Ramos (cell line): ENCODE data around the gene NOP9.

Experiments
- in situ Hi-C: fragments of 300-500 bp; cut with MboI; formaldehyde crosslinking; loops from one replicate; pipeline ENCODE4 v1.14.3; 2022; ENCODE audit warnings: low sequenced_read_pairs; ENCODE audit not compliant: unreplicated experiment

NOP9 gene

DNA sequence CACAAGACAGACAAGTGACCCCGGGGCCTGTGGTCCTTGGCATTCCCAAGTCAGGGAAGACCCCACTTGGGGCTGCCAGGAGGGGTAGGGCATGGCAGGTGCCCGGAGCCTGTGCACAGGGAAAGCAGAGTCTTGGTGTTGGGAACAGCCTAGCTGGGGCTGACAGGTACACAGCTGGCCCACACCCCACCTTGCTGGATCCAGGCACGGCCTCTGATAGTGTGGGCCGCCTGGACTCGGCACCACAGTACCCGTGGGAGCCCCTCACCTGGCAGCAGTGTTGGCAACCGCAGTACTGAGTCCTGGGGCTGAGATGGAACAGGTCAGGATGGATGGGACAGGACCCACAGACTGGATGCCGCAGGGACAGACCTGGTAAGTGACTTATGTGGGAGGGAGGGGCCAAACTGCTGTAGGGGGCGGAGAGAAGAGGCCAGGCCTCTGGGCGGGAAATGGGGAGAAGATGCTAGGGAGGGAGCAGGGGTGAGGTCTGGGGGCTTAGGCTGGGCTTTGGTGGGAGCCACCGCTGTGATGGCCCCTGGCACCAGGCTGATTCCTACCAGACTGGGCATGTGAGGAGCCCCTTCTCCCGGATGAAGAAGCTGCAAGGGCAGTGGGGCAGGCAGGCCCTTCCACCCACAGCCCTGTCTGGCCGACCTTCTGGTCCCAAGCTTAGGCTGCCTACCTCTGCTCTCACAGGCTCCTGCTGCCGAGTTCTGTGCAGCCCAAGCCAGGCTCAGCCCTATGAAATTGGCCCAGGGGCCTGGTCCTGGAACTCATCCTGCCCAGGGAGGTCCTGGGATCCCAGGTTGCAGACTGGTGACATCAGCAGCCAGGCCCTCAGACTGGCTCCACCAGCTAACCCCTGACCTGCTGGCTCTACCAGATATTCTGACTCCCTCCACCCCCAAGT is 36.6 kb upstream of the NOP9 start, which contains the start of gene TGM1:
TGM1 (minus strand) TSS at position 357 of the 913 bp plus-strand sequence. CDS start 825 bp downstream, outside the sequence.
- in situ Hi-C loops = no loop called here

DNA sequence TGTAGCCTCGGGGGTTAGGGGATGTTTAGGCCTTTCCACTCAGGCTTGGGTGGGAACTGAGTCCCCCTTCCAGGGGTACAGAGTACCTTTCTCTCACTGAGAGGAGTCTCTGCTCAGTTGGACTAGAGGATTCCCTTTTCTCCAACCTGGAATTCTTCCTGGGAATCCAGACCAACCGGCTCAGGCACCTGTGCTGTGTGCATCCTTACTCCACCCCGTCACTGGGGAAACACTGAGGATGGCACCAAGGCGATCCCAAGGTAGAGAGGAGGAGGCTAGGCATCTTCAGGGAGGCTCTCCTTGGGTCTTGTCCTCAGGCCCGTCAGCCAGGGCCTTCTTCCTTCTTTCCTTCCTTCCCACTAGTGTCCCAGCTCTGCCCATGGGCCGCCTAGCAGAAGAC is 35.8 kb upstream of the NOP9 start:
- in situ Hi-C loops = no loop called here

DNA sequence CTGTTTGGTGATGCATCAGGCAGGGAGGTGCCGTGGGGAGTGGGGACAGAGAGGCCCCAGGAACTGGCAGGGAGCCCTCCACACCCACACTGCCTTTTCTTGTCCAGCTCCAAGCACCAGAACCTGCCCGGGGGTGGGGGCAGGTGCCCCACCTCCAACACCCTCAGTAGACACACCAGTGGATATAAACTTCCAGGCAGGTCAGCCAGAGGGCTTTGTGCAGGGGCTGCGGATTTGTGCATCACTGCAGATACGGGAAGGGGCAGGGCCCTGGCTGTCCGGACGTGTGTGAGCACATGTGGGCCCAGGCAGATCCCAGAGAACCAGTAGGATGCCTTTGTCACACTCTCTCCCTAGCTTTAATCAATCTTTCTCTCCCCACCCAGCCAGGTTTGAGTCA is 35.4 kb upstream of the NOP9 start:
- in situ Hi-C loops = no loop called here

DNA sequence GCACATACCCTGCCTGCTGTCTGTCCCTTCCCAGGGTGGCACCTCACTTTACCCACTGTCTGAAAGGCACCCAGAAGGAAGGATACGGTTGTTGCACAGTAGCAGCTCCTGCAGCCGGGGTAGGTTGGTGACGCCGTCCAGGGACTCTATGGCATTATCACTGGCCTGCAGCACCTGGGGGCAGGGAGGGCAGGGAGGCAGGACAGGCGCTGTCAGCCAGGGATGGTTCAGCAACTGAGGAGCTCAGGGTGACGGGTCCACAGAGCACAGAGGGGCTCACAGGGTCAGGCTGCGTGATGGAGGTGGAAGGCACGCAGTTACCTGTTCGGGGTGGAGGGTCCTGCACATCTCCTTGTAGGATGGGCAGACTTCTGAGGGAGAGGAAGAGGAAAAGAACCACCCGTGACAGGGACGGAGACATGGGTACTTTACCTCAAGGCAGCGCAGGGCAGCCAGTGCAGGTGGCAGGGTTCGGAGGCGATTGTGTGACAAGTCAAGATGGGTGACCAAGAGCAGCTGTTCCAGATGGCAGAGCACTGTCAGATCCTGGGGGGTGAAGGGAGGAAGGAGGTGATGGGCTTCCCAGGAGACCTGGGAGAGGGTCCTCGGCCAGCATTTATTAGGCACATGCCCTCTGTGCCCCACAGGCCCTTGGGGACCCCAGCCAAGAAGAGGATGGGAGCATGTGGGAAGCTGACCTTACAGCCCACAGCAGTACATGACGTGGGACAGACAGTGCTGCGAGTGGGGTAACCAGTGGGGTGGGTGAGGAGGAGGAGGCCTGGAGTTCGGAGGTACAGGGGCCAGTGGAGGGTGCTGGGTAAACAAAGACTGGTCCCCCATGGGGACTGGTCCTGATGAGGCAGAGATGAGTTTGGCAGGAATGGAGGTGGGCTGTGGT is 33.1 kb upstream of the NOP9 start:
- in situ Hi-C loops = no loop called here

DNA sequence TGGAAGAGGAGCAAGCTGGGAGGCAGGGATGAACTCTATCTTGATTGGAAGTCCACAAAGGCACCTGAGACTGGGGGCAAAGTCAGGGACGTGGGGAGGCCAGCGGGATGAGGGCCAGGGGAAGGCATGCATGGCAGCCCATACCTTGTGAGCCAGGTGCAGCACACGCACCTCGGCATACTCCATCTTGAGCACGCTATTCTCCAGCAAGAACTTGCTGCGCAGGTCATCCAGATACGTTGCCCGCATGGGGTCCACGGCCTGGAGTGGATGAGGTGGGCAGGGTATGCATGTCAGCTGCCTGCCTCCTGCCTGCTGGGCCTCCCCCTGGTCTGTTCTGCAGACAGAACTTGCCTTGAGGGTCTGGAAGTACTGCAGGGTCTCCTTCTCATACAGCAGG is 32.1 kb upstream of the NOP9 start:
- in situ Hi-C loops = no loop called here

DNA sequence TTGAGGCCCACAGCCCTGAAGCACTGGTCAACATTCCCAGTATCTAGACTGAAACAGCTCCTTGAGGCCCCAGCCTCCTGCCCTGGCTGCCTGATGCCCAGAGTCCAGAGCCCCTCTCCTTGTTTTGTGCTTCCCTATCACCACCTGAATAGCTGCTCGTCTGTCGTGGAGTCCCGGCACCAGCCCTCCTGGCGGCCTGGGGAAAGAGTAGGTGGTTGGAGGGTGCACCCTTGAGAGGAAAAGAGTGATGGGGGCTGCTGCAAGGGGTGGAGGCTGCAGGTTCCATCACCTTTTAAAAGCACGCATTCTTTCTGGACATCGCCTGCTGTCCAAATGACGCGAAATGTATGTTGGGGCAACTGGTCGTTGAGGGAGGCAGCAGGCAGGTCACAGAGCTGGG is 31.4 kb upstream of the NOP9 start:
- in situ Hi-C loops = no loop called here

DNA sequence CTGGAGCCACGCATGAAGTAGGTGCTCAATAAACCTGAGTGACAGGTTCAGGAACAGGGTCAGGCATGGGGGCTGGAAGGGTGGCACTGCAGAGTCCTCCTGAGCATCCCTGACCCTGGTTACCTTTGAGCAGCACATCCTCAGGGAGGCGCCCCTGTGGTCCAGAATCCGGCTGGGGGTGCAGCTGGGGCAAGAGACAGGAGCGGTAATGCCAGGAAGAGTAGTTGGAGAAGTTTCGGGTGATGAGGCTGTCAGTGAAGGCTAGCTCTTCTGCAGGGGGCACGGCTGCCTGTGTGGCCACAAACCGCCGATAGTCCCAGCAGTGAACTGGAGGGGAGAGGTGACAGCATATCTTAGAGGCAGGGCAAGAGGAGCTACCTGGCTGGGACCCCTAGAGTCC is 30.3 kb upstream of the NOP9 start:
- in situ Hi-C loops = no loop called here

DNA sequence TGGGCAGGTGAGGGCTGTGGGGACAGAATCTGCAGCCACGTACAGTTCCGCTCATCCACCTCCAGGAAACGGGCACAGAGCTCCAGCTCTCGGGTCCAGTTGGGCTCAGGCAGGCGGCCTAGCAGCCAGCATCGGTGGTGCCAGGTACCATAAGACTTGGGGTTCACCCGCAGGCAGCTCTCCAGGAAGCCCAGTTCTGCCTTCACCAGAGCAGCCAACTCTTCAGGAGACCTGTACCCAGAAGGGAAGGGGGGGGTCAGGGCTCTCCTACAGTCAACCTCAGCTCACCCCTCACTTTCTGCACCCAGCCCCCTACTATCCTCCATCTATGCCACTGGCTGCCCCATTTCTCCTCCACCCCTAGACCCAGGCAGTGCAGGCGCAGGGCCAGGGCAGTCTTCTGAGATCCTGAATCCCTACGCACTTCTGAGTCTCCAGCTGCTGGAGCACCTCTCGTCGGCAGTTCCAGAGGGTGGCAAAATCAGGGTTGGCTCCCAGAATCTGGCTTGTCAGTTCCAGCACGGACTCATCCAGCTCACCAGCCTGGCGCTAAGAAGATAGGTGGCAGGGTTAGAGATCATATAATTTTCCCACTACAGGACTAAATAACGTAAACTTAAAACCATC is 29.6 kb upstream of the NOP9 start:
- in situ Hi-C loops = no loop called here

DNA sequence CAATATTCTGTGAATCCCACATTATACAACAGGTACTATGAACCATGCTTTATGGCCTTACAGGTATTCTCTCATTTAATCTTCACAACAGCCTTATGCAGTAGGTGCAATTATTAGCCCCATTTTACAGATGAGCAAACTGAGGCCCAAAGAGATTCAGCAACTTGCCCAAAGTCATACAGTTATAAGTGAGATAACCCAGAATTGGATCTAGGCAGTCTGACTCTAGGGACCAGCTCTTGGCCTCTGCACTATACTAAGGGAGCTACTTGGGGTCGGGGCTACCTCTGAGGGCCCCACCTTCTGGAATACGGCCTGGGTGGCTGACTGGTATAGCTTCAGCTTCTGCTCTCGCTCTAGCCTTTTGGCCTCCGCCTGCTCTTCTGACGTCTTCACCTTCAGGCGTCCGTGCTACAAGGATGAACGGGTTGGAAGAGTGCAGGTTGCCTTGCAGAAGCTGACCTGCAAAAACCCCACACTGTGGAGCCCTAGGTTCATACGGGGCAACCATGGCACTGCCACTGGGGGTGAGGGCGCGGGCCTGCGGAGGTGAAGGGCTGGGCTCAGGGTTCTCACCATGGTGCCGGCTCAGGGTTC is 29.0 kb upstream of the NOP9 start:
- in situ Hi-C loops = no loop called here

DNA sequence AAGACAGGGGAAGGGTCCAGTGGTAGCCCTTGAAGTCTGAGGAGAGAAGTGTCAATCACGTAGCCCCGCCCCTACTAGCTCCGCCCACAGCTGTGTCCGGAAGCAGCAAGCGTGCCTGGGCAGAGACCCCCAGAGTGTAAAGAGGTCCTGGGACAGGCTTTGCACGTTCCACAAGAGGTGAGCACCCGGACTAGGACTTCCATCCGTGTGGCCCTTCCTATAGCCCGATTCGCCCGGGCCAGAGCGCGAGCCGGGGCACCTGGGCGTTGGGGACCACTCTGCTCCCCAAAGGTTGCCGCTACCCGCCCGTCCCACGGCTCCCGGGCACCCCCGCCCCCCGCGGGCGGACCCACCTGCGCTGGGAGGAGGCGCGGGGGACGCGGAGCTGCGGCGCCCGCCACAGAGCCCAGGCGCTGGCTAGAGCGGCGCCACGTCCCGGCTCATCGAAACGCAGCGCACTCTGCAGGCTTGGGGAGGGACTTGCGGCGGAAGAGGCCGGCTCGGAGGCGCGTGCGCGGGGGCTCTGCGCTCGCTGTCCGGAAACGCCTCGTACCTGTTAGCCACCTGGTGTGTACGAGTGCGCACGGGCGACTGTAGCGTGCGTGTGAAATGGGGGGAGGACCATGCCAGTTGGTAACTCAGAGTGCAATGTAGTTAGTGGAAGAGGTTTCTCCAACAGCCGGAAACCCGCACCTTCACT is 28.4 kb upstream of the NOP9 start, which contains the start of gene RABGGTA:
RABGGTA (minus strand) TSS at position 464 of the 700 bp plus-strand sequence. CDS start 482 bp downstream, outside the sequence.
- in situ Hi-C loops = no loop called here

DNA sequence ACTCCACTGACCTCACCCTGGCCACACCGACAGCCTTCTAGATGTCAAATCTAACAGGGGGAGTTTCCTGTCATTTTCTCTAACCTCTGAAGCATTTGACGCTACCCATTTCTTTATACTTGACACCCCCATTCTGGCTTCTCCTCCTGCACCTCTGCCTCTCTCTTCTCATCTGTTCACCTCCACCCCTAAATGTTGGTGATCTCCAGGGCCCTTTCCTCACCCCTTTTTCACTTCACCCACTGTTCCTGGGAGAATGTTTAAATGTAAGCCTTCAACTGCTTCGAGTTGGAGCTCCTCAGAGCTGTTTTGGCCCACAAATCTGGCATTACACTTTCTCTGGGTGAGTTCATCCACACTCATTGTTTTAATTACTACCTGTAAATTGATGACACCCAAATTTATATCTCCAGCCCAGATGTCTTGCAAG is 27.8 kb upstream of the NOP9 start:
- in situ Hi-C loops = no loop called here

DNA sequence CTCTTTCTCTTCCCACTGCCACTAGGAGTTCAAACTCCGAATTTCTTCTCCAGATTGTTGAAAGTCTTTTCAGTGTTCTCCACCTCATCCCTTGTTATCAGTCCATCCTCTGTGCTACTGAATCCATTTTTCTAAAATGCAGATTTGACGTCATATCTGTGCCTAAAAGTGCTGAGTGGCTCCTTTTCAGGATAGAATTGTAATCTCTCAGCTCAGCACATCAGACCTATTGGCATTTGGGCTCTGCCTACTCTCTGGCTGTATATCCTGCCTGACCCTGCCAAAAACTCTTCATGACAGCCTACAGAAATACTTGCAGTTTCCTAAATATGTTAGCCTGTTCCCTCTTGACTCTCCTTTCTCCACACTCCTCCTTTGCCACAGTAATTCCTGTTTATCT is 27.2 kb upstream of the NOP9 start:
- in situ Hi-C loops = no loop called here

DNA sequence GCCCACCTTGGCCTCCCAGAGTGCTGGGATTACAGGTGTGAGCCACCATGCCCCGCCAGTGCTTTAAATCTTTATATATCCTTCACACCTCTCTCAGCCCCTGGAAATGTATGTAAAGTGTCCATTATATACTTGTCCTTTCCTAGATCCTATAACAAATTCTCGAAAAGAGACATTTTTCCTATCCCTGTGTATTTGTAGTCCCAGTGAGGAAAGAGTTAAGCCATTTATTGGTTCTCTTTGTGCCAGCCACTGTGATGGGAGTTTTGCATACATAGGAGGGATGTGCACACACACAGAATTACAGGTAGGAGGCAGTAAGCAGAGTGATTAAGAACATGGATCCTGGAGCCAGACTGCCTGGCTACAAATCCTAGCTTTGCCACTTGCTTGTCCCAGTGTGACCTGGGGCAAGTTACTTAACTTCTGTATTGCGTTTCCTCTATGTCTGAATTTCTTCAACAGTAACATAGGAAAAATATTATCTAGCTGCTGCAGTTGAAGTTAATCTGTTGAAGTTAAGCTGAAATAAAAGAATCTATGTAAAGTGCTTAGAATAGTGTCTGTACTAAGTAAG is 26.1 kb upstream of the NOP9 start:
- in situ Hi-C loops = no loop called here

DNA sequence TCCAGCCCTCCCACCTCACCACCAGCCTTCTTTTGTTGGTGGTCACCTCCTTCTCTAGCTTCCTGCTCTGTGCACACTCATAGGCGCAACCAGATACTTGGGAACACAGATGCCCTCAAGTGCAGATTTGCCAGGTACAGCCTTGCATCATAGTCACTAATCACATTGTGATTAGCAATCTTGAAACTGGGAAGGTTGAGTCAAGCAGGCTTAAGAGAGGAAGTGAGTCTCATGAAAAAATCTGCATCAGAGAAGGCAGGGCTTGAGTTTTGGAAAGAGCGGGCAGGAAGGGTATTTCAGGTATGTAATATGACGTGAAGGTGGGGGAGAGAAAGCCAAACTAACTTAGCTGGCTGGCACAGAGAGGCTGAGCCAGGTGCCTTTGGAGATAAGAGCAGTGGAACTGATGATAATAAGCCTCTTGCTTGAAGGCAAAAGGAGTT is 25.5 kb upstream of the NOP9 start:
- in situ Hi-C loops = no loop called here

DNA sequence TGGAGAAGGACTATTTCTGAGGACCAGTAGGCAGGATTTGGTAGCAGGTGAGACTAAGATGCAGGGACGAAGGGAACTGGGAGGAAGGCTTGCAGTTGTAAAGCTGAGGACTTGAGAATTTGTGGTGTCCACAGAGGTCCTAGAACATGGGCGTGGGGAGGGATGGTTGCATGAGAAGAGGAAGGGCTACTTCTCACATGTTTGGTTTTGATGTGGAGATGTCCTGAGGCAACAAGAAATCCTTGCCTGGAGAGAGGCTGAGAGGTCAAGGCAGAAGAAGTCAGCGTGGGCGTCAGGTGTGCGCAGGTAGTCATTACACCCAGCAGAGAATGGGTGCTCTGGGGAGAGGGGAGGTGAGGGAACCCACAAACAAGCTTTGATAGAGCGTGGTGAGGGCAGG is 22.6 kb upstream of the NOP9 start:
- in situ Hi-C loops = no loop called here

DNA sequence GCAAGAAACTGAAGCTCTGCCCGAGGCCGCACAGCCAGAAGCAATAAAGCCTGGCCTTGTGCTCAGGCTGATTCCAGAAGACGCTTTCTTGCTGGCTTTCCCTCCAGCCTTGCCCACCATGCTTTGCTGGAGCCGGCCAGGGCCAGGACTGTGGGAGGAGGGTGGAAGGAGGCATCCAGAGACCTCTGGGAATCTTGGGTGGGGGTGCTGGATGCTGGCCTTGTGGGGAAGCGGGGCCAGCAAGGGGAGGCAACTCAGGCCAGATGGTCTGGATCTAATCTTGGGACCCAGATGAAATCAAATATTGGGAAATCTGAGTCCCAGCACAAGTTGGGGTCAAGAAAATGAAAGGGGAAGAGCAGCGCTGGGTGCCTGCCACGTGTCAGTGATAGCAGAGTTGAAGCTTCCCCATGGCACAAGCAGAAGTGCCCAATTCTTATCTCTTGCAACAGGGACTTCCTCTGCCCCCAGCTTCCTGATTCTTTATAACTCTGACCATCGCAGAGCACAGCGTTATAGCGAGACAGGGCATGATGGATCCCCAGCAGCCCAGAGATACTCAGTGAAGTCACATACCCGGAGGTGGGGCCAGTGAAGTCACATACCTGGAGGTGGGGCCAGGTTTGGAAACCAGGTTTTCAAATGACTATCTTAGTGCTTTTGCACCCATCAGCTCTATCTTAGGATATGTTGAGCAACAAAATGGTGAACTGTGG is 21.9 kb upstream of the NOP9 start:
- in situ Hi-C loops = no loop called here

DNA sequence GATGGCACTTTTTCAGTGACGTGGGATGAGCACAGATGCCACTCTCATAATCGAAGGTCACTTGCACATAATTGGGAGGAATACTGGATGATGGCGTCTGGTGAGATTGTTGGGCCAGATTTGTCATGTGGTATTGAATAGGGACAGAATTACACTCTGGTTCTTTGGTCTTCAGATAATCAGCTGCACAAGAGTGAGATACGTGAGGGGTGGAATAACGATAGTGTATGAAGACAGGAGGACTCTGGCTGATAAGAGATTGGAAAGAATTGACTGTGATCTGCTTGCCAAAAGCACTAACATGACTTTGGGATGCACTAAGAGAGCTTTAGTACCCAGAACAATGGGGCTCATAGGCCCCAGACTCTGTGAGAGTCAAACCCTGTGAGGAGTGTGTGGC is 21.2 kb upstream of the NOP9 start:
- in situ Hi-C loops = no loop called here
